DOHH2 (cell line): Measurements from ENCODE around the gene KLK3.

ENCODE experiments used
- EZH2phosphoT487 ChIP-seq: fragments of 200-600 bp; sonication (generic); IDR thresholded peaks from 2 replicates; pipeline ENCODE4 v1.6.1; 2017; ENCODE audit warnings: borderline replicate concordance, mild to moderate bottlenecking, antibody characterized with exemption, low read length, moderate library complexity, mixed read lengths
- TF ChIP-seq, protein P1 (sequence below): fragments of 200-600 bp; sonication (generic); IDR thresholded peaks from one replicate; pipeline ENCODE4 v1.5.1; 2014; ENCODE audit warnings: antibody characterized with exemption, mild to moderate bottlenecking, low read depth, low read length; ENCODE audit not compliant: poor library complexity, severe bottlenecking

DNA sequence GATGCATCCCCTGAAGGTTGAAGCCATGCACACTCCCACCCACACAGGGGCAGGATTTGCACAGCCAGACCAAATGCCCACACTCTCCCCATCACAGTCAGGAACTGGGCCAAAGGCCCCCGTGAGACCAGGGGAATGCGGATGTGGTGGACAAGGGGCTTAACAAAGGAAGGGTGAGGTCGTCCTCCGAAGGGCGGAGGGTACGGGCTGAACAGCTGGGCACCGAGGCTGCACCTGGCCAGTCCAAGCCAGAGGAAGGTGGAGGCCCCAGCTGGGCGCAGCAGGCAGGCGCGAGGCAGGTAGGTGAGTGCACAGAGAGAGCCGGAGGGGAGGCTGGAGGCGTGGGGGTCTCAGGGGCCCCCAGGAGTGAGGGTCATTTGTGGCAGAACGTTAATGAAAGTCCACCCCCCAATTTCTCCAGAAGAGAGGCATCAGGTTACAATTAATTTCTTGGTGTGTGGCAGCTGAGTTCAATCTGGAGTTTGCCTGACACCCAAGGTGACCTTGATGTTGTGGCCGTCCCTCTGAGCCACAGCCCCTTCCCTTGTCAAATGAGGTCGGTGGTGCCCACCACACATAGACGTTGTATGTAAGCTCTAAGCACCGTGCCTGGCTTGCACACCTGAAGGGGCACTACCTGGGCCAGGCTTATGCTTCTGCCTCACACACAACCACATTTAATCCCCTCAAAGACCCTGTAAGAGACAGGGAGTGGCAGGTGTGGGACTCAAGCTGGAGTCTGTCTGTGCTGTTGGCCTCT is 24.3 kb upstream of the KLK3 start:
- TF ChIP-seq, protein P1, sequence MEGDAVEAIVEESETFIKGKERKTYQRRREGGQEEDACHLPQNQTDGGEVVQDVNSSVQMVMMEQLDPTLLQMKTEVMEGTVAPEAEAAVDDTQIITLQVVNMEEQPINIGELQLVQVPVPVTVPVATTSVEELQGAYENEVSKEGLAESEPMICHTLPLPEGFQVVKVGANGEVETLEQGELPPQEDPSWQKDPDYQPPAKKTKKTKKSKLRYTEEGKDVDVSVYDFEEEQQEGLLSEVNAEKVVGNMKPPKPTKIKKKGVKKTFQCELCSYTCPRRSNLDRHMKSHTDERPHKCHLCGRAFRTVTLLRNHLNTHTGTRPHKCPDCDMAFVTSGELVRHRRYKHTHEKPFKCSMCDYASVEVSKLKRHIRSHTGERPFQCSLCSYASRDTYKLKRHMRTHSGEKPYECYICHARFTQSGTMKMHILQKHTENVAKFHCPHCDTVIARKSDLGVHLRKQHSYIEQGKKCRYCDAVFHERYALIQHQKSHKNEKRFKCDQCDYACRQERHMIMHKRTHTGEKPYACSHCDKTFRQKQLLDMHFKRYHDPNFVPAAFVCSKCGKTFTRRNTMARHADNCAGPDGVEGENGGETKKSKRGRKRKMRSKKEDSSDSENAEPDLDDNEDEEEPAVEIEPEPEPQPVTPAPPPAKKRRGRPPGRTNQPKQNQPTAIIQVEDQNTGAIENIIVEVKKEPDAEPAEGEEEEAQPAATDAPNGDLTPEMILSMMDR: no peak
- no peak for TF ChIP-seq EZH2phosphoT487
